Uterus (tissue), 4 donors: ENCODE results near the gene SLC12A9. TPM values are rescaled to one million over a fixed set of nuclear protein-coding genes. Genes with fewer than 3 reads are reported as not detected.

Source experiments
- DNase-seq, 2 donors: peaks; one replicate each; pipeline ENCODE4 v3.0.0-alpha.2; 2019 to 2020
- H3K27ac ChIP-seq, 2 donors: fragments of 200-600 bp; sonication (generic); 1 replicate in 1 of 2; 2 replicates in 1 of 2; pipeline ENCODE4 v1.5.1; 2016 to 2018
- H3K27me3 ChIP-seq, 2 donors: fragments of 200-600 bp; sonication (generic); one replicate each; pipeline ENCODE4 v1.5.1; 2018 to 2019; ENCODE audit warnings: control low read depth in 1 of 2
- H3K36me3 ChIP-seq, 2 donors: fragments of 200-600 bp; sonication (generic); one replicate each; pipeline ENCODE4 v1.5.1; 2019; ENCODE audit warnings: control low read depth in 1 of 2
- H3K4me1 ChIP-seq, 2 donors: fragments of 200-600 bp; sonication (generic); one replicate each; pipeline ENCODE4 v1.5.1; 2018 to 2019; ENCODE audit warnings: control low read depth in 1 of 2
- H3K4me3 ChIP-seq, 2 donors: fragments of 200-600 bp; sonication (generic); 1 replicate in 1 of 2; 2 replicates in 1 of 2; pipeline ENCODE4 v1.5.1; 2018 to 2019; ENCODE audit warnings: mild to moderate bottlenecking in 1 of 2
- H3K9me3 ChIP-seq, 2 donors: fragments of 200-600 bp; sonication (generic); one replicate each; pipeline ENCODE4 v1.5.1; 2019; ENCODE audit warnings: control low read depth in 1 of 2
- CTCF ChIP-seq, 4 experiments: fragments of 200-600 bp in 2 of 4; fragments of 450-650 bp in 2 of 4; sonication (generic) in 2 of 4; IDR thresholded peaks; one replicate each; pipeline ENCODE4 v1.5.1; 2016 to 2019; ENCODE audit warnings: antibody characterized with exemption in 4 of 4, mild to moderate bottlenecking in 2 of 4, moderate library complexity in 1 of 4
- POLR2A ChIP-seq, 2 donors: fragments of 450-650 bp; IDR thresholded peaks; one replicate each; pipeline ENCODE4 v1.6.1; 2016; ENCODE audit warnings: antibody characterized with exemption in 2 of 2, mild to moderate bottlenecking in 1 of 2, moderate library complexity in 1 of 2
- intact Hi-C: fragments of 100-400 bp; cut with DNase I; formaldehyde crosslinking; loops from one replicate; pipeline ENCODE4 v1.15.1; 2023; ENCODE audit warnings: low total_unique reads
- total RNA-seq, 4 donors: library from RNA; depleted of rRNA in 3 of 4; stranded (reverse); fragments of >200 nt in 3 of 4; gene quantifications; one replicate each; pipeline versions ENCODE4 v1.1.0 to v1.2.4, GENCODE V29; 2014 to 2023
- donor health status: DM: yes; HTN: yes; CAD: no.

The SLC12A9 gene
- total RNA-seq, 4 donors from 2014 or later, result 9.0 to 36.9 (median 25.9) TPM

- intact Hi-C loops, result no loop called here
- peaks cover 0 to 6% of the 10 kb centered on the region in 2 donors for H3K4me1 ChIP-seq
- no peaks in the 10 kb centered on the region for H3K36me3 ChIP-seq
- TF ChIP-seq CTCF (IDR thresholded peaks at IDR 0.05) (no peak), POLR2A (IDR thresholded peaks at IDR 0.05) (no peak)
- H3K4me3 ChIP-seq, result no peak overlapping the region
- H3K27me3 ChIP-seq, result no peaks in the 10 kb centered on the region
- H3K9me3 ChIP-seq, result no peaks in the 10 kb centered on the region
- no peak for DNase-seq
- H3K27ac ChIP-seq, result no peak overlapping the region
These were observed 28.1 kb downstream of the SLC12A9 start for GRCh38 chr7:100880645-100881044.

GRCh38 chr7:100881136-100881535 lies 28.6 kb downstream of the SLC12A9 start:
- Histone ChIP-seq H3K4me1 (peaks cover 0 to under 1% of the 10 kb centered on the region in 2 donors), H3K4me3 (no peak overlapping the region), H3K27ac (no peak overlapping the region), H3K36me3 (no peaks in the 10 kb centered on the region), H3K27me3 (no peaks in the 10 kb centered on the region), H3K9me3 (no peaks in the 10 kb centered on the region)
- no peak for TF ChIP-seq POLR2A (IDR thresholded peaks at IDR 0.05)
- TF ChIP-seq CTCF (IDR thresholded peaks at IDR 0.05), result no peak
- intact Hi-C loops, result no loop called here
- DNase-seq, result no peak

GRCh38 chr7:100882201-100882600 lies 29.7 kb downstream of the SLC12A9 start:
- no peaks in the 10 kb centered on the region for H3K27me3 ChIP-seq
- H3K36me3 ChIP-seq, result no peaks in the 10 kb centered on the region
- DNase-seq, result no peak
- no peaks in the 10 kb centered on the region for H3K9me3 ChIP-seq
- no peaks in the 10 kb centered on the region for H3K4me1 ChIP-seq
- TF ChIP-seq CTCF (IDR thresholded peaks at IDR 0.05) (no peak), POLR2A (IDR thresholded peaks at IDR 0.05) (no peak)
- intact Hi-C loops, result no loop called here
- no peak overlapping the region for H3K4me3 ChIP-seq
- no peak overlapping the region for H3K27ac ChIP-seq

GRCh38 chr7:100882785-100883526 lies 30.4 kb downstream of the SLC12A9 start:
- Histone ChIP-seq H3K27me3 (no peaks in the 10 kb centered on the region), H3K27ac (no peak overlapping the region), H3K36me3 (no peaks in the 10 kb centered on the region), H3K9me3 (no peaks in the 10 kb centered on the region), H3K4me3 (no peak overlapping the region), H3K4me1 (peaks cover 0 to 3% of the 10 kb centered on the region in 2 donors)
- no peak for TF ChIP-seq POLR2A (IDR thresholded peaks at IDR 0.05)
- TF ChIP-seq CTCF (IDR thresholded peaks at IDR 0.05), result no peak
- intact Hi-C loops, result no loop called here
- no peak for DNase-seq

- Histone ChIP-seq H3K4me3 (no peak overlapping the region), H3K9me3 (no peaks in the 10 kb centered on the region), H3K4me1 (peaks cover 0 to 13% of the 10 kb centered on the region in 2 donors), H3K36me3 (no peaks in the 10 kb centered on the region), H3K27ac (no peak overlapping the region), H3K27me3 (no peaks in the 10 kb centered on the region)
- intact Hi-C loops, result no loop called here
- TF ChIP-seq POLR2A (IDR thresholded peaks at IDR 0.05), result no peak
- no peak for TF ChIP-seq CTCF (IDR thresholded peaks at IDR 0.05)
- no peak for DNase-seq
These were observed 32.4 kb downstream of the SLC12A9 start for GRCh38 chr7:100884736-100885439.
